ENCODE results near the gene KIF26A. TPM values are rescaled to one million over a fixed set of nuclear protein-coding genes. Genes with fewer than 3 reads are reported as not detected.

KIF26A gene
- total RNA-seq, 4 donors from 2014 or later = 0.53 to 5.8 (median 1.6) TPM

DNA sequence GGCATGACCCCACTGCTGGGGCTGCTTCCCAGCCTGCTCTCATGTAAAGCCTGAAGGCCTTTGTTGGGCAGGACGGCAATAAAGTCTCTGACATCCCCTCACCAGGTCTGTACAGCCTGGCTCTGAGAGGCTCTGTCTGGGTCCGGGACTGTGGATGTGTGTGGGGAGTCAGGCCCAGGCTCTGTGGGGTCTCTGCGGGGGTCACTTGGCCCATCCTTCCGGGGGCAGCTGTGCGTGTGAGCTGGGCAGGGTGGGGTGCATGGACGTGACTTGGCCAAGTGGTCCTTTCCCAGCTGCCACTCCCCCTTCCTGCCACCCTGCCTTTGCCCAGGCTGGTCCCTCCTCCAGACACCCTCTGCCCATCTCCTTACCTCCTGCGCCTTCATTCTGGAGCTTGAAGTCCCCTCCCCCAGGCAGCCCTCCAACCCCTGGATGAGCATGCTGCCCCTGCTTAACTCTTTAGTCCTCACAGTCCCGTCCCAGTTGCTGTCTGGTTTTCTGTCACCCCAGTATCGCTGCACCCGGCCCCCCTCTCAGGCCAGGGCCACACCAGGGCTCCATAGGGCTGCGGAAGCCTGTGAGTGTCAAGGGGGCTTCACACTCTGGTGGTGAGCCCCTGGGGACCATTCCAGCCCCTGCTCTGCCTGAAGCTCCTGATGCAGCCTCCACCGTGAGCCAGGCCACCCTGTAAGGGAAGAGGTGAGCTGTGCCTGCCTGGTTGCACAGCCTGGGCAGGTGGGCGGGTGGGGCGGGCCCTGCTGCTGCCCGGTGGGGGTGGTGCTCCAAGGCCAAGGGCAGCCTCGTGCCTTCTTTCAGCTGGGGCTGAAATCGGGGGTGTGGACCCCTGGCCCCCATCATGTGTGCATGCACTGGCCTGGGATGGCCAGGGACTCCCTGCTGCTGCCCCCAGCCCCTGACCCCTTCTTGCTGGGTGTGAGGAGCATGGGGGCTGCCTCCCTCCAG, 25.5 kb upstream of the KIF26A start:
- no peak overlapping the region for H3K4me3 ChIP-seq
- H3K36me3 ChIP-seq = no peaks in the 10 kb centered on the region
- no peak for TF ChIP-seq POLR2A (IDR thresholded peaks at IDR 0.05)
- TF ChIP-seq, protein P1, sequence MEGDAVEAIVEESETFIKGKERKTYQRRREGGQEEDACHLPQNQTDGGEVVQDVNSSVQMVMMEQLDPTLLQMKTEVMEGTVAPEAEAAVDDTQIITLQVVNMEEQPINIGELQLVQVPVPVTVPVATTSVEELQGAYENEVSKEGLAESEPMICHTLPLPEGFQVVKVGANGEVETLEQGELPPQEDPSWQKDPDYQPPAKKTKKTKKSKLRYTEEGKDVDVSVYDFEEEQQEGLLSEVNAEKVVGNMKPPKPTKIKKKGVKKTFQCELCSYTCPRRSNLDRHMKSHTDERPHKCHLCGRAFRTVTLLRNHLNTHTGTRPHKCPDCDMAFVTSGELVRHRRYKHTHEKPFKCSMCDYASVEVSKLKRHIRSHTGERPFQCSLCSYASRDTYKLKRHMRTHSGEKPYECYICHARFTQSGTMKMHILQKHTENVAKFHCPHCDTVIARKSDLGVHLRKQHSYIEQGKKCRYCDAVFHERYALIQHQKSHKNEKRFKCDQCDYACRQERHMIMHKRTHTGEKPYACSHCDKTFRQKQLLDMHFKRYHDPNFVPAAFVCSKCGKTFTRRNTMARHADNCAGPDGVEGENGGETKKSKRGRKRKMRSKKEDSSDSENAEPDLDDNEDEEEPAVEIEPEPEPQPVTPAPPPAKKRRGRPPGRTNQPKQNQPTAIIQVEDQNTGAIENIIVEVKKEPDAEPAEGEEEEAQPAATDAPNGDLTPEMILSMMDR (IDR thresholded peaks at IDR 0.05) = no peak
- peaks cover 0 to 19% (median 0%) of the 10 kb centered on the region in 4 donors for H3K4me1 ChIP-seq
- peak in 1 of 3 donors; percentile 37 for DNase-seq
- no peaks in the 10 kb centered on the region for H3K9me3 ChIP-seq
- H3K27me3 ChIP-seq = peaks cover 0 to 11% of the 10 kb centered on the region in 2 donors
- no peak overlapping the region for H3K27ac ChIP-seq

DNA sequence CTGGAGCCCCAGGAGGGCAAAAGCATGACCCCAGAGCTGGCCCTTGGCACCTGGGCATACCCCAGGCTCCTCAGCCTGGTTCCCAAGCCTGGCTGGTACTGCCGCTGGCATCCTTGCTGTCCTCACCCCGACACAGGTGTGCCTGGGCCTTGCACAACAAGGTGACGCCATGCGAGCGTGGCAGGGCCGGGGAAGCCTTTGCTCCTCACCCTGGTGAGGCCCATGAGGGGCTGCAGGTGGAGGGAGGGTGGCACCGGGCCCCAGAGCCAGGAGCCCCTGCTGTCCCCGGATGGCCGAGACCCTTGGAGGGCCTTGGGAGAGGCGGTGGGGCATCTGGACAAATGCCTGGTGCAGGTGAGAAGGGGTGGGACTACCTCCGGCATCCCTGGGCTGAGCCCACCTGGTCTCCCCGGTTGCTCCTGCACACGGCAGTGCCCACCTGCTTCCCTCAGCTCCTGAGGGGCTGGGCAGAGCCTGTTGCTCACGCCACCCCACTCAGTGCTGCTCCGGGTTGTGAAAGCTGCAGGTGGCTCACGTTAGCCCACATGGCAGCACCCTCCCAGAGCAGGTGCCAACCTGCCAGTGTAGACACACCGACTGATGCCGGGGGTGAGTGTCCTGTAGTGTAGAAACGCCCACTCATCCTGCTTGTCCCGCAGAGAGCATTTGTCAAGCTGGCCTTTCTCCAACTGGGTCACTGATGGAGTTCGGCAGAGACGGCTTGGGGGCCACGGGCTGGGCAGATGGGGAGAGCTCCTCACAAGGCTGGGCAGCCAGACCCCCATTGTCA, 24.6 kb upstream of the KIF26A start:
- Histone ChIP-seq H3K9me3 (no peaks in the 10 kb centered on the region), H3K27ac (no peak overlapping the region), H3K4me3 (no peak overlapping the region), H3K27me3 (peaks cover 0 to 11% of the 10 kb centered on the region in 2 donors), H3K4me1 (peaks cover 0 to 24% (median 0%) of the 10 kb centered on the region in 4 donors), H3K36me3 (no peaks in the 10 kb centered on the region)
- peak in 2 of 3 donors; percentile 44 to 47 for DNase-seq
- TF ChIP-seq, protein P1 (IDR thresholded peaks at IDR 0.05) = no peak
- no peak for TF ChIP-seq POLR2A (IDR thresholded peaks at IDR 0.05)

DNA sequence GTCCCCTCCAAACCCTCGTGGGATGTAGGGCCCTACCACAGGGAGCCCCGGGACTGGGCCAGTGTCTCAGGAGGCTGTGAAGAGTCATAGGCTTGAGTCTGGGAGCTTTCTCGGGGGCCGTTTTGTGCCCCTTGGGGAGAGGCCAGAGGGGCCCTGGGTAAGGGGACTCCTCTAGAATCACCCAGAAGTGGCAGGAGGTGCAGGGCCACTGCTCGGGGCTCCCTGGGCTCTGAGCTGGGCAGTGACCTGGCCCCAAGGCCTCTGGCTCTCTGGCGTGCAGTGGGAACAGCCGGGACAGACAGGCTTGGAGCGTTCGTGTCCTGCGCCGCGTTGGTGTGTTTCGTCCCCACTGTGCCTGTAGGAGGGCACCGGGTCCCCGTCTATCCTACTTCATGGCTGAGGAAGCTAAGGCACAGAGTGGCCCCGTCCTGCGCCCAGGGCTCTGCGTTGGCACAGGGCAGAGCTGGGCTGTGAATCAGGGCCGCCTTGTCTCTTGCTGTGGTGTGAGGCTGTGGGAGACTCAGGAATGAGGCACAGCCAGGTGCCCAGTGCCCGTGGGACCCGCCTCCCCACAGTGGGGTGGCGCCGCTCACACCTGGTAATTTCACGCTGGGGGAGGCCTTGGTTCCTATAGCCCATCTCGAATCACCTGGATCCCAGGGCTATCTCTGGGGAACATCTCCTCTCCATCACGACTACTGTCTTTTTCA, 23.8 kb upstream of the KIF26A start:
- peak in 1 of 3 donors; percentile 40 for DNase-seq
- no peak overlapping the region for H3K27ac ChIP-seq
- TF ChIP-seq, protein P1 (IDR thresholded peaks at IDR 0.05) = no peak
- no peak for TF ChIP-seq POLR2A (IDR thresholded peaks at IDR 0.05)
- no peaks in the 10 kb centered on the region for H3K9me3 ChIP-seq
- peaks cover 0 to 24% (median 0%) of the 10 kb centered on the region in 4 donors for H3K4me1 ChIP-seq
- peaks cover 0 to 11% of the 10 kb centered on the region in 2 donors for H3K27me3 ChIP-seq
- no peaks in the 10 kb centered on the region for H3K36me3 ChIP-seq
- H3K4me3 ChIP-seq = no peak overlapping the region

DNA sequence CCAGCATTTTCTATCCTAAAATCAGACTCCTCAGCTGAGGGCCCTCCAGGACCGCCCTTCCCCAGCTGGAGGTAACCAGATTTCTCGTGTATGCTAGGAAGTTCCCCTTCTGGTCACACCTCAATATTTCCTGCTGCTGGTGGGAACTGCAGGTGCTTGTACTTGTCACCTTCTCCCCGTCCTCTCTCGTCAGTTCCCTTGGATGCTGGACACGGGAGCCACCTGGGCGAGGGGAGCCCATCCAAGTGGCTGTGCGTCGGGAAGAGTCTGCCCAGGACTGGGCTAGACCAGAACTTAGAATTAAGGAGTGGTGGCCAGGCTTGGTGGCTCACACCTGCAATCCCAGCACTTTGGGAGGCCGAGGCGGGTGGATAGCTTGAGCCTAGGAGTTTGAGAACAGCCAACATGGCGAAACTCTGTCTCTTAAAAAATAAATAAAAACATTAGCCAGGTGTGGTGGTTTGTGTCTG, 23.2 kb upstream of the KIF26A start:
- H3K4me1 ChIP-seq = peaks cover 0 to 24% (median 0%) of the 10 kb centered on the region in 4 donors
- no peak overlapping the region for H3K4me3 ChIP-seq
- no peak overlapping the region for H3K27ac ChIP-seq
- no peaks in the 10 kb centered on the region for H3K9me3 ChIP-seq
- peak in 1 of 3 donors; percentile 43 for DNase-seq
- H3K27me3 ChIP-seq = peaks cover 0 to 11% of the 10 kb centered on the region in 2 donors
- no peaks in the 10 kb centered on the region for H3K36me3 ChIP-seq
- TF ChIP-seq, protein P1 (IDR thresholded peaks at IDR 0.05) = no peak
- TF ChIP-seq POLR2A (IDR thresholded peaks at IDR 0.05) = no peak
